GM03348 (cell line): ENCODE results near the gene SCFD2.
"Not testable (repeated sequence)": the region's sequence is repeated elsewhere in the genome, so short reads cannot be mapped to it uniquely, and the experiment has no call there.

Experiments
- DNase-seq: peaks from one replicate; pipeline ENCODE4 v3.0.0; 2012; ENCODE audit warnings: low spot score

The SCFD2 gene

DNA sequence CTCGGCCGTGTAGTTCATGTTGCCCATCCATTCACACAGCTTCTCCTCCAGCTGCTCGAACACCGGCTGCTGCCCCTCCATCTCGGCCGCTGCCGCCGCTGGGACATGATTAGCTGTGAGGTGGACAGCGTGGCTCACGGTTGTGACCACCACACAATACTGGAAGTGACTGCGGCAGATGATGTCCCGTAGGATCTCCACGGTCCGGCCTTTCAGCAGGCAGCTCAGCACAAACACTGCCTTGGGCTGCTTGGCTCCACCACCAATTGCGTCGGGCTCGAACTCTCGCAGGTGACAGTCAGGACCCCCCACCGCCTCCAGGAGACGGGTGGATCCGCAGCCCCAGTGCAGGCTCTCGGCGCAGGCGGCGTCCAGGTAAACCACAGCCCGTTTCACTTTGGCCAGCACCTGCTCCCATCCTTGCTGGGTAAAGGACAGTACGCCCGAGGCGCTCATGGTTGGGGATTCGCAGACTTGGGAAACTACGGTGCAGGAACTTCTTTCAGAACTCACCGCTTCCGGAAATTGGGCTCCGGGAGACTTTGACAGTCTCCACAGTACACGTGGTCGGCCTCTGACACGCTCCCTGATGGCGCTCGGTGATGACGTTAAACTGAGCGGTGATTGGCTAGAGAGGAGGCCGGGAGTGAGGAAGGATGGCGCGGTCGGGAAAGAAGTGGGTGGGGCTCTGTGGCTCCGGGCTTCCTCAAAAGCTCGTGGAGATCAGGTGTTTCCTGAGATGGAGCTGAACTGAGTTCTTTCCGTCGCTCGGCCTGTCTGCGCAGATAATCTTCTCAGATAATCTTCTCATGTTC, at the start of gene SCFD2:
Gene SCFD2, minus strand, starts transcription at position 576 of the 815 bp plus-strand sequence.
- DNase-seq = peak; percentile 98

DNA sequence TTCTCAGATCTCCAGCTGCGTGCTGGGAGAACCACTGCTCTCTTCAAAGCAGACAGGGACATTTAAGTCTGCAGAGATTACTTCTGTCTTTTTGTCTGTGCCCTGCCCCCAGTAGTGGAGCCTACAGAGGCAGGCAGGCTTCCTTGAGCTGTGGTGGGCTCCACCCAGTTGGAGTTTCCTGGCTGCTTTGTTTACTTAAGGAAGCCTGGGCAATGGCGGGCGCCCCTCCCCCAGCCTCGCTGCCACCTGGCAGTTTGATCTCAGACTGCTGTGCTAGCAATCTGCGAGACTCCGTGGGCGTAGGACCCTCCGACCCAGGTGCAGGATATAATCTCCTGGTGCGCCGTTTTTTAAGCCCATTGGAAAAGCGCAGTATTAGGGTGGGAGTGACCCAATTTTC, 43.6 kb upstream of the SCFD2 start:
- not testable (repeated sequence) for DNase-seq

DNA sequence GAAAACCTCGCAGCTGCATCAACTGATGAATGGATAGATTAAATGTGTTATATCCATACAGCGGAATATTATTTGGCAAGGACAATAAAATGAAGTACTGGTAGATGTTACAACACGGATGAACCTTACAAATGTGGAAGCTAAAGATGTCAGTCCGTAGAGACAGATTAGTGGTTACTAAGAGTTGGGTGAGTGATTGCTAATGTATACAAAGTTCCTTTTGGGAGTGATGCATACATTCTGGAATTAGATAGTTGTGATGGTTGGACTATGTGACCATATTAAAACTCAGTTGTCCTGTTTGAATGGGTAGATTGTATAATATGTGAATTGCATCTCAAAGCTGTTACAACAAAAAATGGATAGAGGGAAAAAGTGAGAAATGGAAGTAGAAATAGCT, 14.4 kb upstream of the SCFD2 start:
- DNase-seq = no peak

- DNase-seq = no peak
Observed at GRCh38 chr4:53378171-53378482, 12.3 kb upstream of the SCFD2 start.

DNA sequence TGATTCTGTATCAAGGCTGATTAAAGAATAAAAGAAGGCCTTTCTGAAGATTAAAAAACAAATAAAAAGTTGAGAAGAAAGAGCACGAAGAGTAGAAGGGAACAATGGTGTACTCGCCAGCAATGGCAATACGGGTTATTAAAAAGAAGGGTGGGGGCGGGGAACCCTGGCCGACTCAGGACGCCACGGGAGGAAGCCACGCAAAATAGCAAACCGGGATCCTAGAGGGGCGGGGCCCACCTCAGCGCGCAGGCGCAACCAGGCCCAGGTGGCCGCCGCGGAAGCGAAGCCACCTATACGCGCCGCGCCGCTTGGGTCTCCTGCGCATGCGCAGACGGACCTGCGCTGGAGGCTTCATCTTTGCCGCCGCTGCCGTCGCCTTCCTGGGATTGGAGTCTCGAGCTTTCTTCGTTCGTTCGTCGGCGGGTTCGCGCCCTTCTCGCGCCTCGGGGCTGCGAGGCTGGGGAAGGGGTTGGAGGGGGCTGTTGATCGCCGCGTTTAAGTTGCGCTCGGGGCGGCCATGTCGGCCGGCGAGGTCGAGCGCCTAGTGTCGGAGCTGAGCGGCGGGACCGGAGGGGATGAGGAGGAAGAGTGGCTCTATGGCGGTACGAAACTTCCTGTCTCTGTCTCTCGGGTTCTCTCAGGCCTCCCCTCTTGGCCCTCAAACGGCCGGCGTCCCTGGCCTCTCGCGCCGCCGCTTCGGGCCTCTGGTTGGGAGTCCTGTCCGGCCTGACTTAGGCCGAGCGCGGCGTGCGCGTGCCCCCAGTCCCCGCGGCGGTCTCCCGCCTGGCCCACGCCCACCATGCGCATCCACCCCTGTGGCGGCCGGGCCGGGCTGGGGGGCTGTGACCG, 11.7 kb upstream of the SCFD2 start, which contains the start of gene FIP1L1:
Gene FIP1L1, plus strand, starts transcription at position 323 of the 852 bp plus-strand sequence. Its CDS starts 198 bp downstream, at position 521.
- peak; percentile 98 for DNase-seq

GRCh38 chr4:53376900-53377299, 11.0 kb upstream of the SCFD2 start:
- no peak for DNase-seq

DNA sequence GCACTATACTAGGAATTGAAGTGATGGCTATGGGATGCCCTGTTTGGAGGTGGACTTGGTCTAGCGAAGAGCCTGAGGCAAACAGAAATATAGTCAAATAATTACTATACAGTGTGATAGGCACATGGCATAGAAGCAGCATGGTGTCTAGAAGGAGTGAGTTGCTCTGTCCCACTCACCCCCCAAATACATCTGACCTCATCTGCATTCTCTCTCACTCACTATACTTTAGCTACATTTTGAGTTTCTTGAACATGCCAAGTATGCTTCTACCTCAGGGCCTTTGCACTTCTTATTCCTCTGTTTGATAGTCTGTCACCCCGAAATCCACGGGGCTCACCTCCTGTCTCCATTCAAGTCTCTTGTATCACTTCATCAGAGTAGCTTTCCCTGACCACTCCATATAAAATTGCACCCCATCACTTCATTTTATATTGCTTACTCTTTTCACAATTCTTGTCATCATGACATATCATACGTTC, 9.0 kb upstream of the SCFD2 start:
- DNase-seq = no peak

DNA sequence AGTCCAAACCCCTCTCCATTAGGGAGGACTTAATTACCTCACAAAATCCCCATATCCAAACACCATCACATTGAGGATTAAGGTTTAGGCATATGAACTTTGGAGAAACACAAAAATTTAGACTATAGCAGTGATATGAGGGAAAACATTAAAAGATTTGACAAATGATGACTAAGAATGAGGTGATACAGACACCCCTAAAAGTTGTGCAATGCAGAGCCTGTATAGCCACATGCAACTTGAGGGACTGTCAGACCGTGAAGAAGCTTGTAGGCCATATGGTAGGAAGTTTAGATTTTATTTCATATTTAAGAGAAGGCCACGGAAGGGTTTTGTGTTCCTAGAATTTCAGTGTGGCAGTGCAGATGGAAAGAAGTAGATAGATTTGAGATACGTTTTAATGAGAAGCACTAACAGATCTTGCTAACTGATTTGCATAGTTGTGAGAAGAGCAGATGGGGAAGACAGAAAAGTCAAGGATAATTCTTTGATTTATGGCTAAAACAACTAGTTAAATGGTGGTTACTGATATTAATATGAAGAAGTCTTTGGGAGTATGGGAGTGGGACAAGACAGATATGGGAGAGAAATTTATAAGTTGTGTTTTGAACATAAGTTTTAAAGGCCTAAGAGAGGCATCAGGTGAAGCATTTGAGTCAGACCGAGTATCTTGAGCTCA, 6.1 kb upstream of the SCFD2 start:
- DNase-seq = no peak

- DNase-seq = no peak
Observed at GRCh38 chr4:53371049-53371448, 5.2 kb upstream of the SCFD2 start.

DNA sequence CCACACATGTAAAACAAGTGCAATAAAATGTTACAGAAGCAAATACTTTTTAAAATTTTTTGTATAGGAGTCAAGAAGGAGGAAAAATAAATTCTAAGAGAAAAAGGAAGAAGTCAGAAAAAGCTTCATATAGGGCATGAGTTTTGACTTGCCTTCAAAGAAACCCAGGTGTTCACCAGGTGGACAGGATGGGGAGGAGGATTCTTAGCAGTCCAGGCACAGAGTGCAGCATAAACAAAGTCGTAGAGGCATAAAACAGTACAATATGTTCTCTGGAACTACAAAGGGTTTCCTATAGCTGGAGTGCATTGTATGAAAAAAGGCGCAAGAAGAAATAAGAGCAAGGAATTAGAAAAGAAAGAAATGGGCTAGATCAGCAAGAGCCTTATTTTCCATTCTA, 1.9 kb upstream of the SCFD2 start:
- DNase-seq = no peak

GRCh38 chr4:53366301-53366716, 448 bp upstream of the SCFD2 start:
- DNase-seq = no peak

DNA sequence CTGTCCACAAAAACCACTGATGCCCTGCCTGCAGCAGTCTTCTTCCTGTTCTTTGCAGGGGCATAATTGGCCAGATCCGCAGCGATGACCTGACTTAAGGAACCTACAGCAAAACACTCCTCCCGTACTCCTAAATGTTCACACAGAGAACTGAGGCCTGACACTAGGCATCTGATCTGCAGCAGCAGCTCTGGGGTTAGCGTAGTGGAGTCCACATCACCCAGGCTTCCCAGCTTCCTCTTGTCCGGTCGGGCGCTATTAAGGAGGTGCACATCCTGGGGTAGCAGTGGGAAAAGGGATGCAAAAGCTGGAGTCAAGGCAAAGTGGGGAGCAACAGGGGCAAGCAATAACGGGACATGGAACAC, 758 bp downstream of the SCFD2 start:
- peak; percentile 31 for DNase-seq

- DNase-seq = no peak
Observed at GRCh38 chr4:53364624-53365023, 1.2 kb downstream of the SCFD2 start.

- no peak for DNase-seq
Observed at GRCh38 chr4:53362093-53362492, 3.8 kb downstream of the SCFD2 start.

- DNase-seq = no peak
Observed at GRCh38 chr4:53361451-53361850, 4.4 kb downstream of the SCFD2 start.

DNA sequence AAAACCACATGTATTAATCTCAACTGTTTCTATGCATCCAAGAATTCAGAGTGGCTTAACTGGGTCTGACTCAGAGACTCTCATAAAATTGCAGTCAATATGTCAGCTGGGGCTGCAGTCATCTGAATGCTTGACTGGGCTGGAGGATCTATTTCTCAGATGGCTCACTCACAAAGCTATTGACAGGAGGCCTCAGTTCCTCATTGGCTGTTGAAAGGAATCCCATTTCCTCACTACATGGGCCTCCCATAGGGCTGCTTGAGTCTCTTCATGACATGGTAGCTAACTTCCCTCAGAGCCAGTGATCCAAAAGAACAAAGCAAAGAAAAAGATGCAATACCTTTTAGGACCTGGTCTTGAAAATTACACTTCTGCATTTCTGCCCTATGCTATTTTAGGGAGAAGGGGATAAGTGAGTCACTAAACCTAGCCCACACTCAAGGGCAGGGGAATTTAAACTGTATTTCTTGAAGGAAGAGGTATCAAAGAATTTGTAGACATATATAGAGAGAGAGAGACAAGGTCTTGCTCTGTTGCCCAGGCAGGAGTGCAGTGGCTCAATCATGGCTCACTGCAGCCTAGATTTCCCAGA, 9.8 kb downstream of the SCFD2 start:
- no peak for DNase-seq

- no peak for DNase-seq
Observed at GRCh38 chr4:53354012-53354722, 11.7 kb downstream of the SCFD2 start.

DNA sequence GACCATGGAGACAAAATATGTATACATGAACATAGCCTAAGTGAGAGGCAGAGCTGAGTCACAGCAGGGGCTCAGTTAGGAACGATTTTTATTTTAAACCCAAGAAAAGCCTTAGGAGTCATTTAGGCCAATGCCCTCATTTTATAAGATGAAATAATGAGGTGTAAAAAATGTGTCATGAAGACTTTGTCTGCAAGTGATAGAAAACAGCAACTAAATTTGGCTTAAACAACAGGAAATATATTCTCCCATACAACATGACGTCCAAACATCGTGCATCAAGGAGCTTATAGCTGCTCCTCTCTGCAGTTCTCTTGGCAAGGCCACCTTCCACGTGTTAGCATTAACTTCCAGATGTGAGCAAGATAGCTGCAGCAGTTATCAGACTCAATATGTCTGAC, 16.8 kb downstream of the SCFD2 start:
- no peak for DNase-seq

GRCh38 chr4:53348046-53348445, 17.8 kb downstream of the SCFD2 start:
- DNase-seq = no peak

GRCh38 chr4:53346920-53347852, 18.7 kb downstream of the SCFD2 start:
- peak; percentile 67 for DNase-seq
